NCI-H2227 (cell line): ENCODE results near the gene PTPRM.

Experiments used
- DNase-seq: peaks from one replicate; lab custom pipeline; 2025; ENCODE audit not compliant: unreplicated experiment; lab: John Stamatoyannopoulos, UW

The PTPRM gene

DNA sequence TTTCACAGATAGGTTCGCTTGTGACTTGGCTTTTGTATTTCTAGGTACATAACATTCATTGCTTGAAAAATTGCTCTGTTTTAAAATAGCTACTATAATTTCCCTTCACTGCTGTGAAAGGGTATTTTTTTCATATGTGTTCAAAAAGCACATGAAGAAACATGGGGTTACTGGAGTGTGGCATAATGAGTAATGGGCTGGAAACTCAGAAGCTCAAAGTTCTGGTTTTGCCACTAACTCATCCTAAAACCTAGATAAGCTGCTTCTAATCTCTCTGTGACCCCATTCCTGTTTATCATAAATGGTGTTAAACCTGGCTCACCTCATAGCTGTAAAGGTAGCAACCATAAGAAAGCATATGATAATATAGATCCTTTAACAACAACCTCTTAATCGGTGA, 319.3 kb downstream of the PTPRM start:
- DNase-seq = no peak

DNA sequence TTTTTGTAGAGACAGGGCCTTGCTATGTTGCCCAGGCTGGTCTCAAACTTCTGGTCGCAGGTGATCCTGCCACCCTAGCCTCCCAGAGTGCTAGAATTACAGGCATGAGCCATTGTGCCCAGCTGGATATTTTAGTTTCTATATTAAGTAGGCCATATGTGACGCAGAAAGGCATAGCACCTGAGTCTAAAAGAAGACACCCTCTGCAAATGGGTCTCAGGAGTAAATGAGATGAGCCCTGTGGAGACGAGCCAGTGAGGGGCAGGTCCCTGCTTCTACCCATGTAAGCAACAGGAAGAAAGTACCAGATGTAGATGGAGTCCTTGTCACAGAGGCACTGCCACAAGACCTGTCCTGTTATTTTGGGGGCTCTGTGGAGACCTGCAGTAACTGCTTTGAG, 322.4 kb downstream of the PTPRM start:
- DNase-seq = no peak

DNA sequence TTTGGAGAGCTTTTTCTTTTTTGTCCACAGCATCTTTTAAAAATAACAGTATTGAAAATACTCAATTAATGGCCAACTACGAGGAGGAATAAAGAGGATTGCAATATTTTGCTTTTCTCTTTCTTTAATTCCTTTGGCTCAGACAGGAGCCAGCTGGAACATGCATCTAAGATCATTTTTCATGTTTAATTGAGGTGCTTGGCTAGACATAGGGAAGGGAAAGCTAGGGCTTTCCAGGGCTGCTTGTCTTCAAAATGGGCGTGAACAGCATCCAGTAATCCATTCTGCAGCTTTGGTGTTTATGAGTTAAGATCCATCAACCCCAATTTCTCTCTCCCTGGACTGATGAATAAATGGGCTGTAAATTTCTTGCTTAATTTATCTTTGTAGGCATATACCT, 323.0 kb downstream of the PTPRM start:
- no peak for DNase-seq

DNA sequence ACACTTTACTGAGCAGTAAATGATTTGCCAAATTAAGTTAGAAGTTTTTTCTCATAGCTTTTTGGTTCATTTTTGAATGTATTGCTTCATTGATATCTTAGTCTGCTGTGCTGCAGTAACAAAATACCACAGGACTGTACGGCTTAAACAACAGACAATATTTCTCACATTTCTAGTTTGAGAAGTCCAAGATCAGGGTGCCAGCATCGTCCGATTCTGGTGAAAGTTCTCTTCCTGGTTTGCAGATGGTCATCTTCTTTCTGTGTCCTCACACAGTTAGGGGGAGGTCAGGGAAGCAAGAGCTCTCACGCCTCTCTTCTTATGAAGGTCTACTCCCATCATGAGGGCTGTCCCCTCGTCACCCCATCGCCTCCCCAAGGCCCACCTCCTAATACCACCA, 325.4 kb downstream of the PTPRM start:
- DNase-seq = no peak

DNA sequence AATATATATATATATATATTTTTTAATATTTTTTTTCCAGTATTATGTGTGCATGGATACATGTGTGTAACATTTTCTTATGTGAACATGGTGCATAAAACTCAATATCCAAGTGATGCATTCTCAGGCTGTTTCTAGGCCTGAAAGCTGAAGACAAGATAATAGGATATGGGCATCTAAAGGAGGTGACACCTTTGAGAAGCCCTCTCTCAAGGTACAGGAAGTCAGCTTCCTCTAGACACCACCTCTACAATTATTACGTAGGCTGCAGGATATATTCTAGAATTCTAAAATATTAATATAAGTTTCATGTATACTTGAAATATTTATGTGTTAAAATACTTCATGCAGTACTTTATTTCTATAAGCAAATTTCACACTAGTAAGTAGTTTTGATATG, 327.5 kb downstream of the PTPRM start:
- no peak for DNase-seq

DNA sequence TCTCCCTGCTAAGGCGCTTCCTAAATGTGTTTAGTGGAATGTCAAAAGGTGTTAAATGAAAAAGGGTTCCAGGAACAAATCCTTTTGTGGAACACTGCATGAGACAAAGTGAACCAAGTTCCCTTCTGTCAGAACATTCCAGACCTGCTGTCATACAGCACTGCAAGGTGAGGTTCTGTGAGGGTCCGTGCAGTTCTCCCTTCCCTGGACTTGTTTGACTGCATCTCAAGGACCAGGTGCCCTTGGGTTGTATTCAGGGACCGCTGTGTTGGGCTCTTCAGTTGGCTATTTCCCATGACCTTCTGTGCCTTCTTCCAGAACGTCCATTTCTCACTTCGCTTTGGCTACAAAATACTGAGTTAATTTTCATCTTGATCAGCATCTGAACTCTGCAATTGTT, 328.2 kb downstream of the PTPRM start:
- no peak for DNase-seq

DNA sequence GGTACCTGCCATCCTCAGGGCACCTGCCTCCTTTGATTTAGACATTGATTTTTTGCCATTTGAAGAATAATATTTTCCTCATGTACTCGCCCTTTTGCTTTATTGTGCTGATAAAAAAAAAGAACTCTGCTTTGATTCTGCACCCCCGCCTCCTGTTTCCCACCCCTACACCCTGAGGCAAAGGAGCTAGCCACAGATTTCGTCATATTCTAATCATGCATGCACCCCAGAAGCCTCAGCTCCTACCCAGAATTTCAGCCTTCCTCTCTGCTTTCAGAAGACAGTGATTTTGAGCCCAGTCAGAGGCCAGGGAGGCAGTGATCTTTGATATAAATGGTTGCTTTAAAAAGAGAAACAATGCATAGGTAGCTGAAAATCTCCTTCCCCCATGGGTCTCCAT, 329.0 kb downstream of the PTPRM start:
- DNase-seq = no peak

DNA sequence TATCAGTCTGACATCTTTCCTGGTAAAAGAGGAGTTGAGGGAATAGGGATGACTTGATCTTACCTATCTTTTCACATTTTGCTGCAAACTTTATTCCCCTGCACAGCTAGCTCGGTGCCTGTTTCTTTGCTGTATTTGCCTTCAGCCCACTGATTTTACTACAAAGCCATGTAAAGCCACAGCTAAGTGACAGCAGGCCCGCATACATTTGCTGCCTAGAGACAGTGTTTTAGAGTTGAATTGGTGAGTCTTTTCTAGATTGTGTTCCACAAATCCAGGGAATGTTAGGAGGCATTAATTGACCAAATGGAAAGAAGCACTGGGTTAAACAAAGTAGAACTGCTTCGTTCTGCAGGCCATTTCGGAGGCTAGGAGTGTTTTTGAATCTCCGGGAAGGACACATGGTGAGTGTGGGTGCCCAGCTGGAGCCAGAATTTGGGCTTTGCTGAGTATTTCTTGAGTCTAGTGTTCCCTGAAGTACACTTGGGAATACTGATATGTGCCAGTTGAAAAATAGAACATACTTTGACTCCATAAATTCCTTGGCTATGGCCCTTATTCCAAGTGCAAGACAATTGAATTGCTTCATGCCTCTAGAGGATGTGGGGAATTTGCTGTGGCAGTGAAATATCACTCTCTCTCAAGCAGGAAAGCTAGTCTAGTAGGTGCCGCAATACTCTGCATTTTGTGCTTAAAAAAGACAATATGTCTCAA, 329.8 kb downstream of the PTPRM start:
- DNase-seq = no peak

DNA sequence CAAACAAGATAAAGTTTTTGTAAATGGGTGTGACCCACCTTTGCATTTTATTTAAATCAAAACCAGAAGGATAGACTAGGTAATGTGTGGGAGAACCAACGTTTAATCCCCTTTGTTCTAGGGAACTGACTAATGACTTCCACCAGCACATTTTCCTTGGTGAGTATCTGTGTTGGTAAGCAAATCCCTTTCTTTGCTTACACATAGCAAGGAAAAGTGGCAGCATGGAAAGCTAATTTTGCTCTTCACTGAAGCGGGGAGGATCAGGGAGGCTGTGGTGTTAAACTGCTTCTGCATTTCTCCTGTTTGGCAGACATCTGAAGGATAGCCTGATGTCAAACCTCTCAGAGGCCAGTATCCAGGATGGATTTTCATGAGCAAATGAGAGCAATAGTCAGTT, 331.1 kb downstream of the PTPRM start:
- no peak for DNase-seq

DNA sequence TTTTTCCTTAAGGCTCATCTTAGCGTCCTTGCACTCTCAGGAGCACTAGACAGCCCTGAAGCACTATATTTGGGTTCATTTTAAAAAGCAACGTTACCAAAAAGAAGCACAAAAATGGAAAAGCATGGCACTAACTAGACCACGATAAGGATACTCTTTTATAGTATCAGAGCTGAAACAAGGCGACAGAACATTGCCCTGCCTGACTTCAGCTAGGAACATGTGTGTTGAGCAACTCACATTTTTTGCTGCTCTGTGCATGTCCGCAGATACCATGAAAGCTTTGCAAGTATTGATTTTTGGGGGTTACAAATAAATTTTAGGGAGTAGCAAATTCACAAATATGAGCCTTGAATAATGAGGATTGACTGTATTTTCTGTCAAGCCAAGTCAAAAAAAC, 332.0 kb downstream of the PTPRM start:
- no peak for DNase-seq

DNA sequence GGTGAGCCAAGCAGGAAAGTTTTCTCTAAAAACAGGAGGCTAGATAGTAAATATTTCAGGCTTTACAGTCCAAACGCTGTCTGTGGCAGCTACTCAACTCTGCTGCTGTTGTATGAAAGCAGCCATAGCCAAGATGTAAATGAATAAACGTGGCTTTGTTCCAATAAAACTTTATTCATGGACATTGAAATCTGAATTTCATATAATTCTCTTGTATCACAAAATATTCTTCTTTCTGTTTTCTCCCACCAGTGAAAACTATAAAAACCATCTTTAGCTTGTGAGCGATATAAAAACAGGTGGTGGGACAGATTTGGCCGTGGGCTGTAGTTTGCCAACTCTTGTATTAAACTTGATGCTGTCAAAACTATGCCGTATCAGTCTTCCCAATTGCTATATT, 333.0 kb downstream of the PTPRM start:
- no peak for DNase-seq

DNA sequence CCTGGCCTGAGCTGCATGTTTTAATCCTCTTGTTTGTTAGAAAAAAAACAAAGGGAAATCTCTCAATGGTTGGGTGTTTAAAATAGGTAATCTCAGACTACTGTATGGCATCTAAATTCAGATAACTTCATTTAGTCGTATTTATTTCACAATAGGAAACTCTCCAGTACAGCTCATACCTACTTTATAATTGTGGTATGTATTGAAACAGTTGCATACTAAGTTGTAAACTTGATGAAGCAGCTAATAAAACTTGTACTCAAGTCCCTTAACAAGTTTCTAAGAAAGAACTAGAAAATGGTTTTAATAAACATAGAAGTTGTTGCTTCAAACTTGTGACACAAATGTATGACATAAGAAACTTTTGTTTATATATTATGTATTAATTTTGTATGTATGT, 334.5 kb downstream of the PTPRM start:
- no peak for DNase-seq

DNA sequence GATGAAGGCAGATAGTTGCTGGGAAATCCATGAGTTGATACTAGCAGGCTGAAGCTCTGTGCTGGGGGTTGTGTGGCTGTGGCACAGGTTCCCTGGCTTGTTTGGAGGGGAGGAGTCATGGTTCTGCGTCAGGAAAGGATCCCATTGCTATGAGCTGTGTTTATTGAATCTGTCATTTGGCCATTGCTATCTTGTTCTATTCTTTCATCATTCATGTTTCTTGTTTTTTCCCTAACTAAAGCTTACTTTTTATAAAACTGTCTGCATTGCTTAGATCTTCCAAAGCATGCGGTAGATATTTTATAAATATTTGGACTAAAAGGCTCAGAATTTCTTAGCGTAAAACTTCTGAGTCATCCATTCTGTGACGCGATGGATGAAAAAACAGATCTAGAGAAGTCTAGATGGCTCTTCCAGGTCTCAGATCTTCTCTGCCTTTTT, 335.3 kb downstream of the PTPRM start:
- DNase-seq = no peak

DNA sequence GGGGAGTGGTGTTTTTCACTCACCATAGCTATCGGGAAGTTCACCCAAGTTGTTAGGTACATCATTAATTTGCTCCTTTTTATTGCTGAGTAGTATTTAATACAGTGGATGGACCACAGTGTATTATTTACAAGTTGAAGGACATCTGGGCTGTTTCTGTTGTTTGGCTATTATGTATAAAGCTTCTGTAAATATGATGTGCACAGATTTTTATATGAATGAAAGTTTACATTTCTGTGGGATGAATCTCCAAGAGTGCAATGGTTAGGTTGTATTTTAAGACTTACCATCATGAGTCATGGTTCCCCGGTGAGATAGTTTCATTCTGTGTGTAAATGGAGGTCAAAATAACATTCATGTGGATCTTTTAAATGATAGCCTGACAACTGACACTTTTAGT, 337.4 kb downstream of the PTPRM start:
- no peak for DNase-seq

DNA sequence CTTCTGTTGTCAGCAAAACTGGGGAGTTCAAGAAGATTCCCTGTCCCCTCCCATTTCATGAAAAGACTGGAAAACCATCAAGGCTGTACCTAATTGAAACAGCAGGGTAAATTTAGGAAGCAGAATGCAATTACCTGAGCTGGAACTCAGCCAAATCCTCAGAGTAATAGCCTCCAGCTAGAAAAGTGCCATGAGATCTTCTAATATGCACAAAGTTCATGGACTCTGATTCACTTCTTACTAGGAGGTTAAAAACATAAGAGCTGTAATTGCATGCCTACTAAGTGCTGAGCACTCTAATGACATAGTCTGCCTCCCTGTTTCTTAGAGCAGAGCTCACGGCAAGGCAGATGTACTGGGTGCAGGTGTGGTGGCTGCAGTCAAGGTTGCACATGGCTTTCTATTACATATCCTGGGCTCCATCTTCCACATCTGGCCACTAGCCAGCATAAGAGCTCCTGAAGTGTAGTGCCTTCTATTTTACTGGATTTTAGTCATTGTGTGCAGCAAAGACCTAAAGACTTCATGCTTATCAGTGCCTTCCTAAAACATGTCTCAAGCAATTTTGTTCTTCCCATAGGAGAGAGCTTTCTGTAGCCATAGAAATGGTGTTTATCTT, 341.7 kb downstream of the PTPRM start:
- peak; percentile 57 for DNase-seq

DNA sequence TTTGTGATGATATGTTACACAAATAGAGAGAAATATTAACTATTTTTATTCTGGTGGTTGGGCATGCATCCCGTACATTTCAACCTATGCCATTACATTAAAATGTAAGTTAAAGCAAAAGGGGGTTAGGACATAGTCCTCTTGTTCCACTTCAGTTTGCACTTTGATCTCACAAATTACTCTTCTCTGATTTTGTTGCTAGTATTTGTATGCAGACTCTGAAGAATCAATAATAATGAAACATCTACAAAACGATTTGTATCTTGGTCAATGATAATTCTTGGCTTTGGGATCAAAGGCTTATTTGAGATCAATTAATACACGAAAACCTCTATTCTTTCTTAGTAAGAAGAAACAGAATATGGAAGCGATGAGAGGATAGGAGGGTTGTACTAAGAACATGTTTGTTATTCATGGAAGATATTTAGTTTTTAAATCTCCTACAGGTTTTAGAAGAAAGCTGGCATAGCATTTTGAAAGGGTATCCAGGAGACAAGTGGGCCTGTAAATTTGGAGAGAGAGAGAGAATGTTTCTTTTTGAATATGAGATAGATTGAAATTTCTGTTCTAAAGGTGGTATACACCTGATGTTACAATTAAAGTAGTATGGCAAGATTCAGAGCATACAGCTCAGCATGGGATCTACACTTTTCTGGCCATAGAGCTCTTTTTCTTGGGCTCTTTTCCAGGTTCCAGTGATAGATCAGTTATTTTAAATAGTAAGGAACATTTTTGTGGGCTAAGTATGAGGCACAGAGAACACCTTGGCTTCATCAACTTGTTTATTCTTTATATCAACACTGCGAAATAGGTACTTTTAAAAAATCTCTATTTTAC, 347.9 kb downstream of the PTPRM start:
- DNase-seq = no peak

DNA sequence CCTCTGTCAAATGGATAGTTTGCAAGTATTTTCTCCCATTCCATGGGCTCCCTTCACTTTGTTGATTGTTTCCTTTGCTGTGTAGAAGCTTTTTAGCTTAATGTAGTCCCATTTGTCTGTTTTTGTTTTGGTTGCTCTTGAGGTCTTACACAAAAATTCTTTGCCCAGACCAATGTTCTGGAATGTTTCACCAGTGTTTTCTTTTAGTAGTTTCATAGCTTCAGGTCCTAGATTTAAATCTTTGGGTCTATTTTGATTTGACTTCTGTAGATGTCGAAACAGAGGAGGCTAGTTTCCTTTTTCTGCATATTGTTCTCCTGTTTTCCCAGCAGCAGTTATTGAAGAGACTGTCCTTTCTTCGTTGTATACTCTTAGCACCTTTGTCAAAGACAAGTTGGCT, 351.6 kb downstream of the PTPRM start:
- no peak for DNase-seq

DNA sequence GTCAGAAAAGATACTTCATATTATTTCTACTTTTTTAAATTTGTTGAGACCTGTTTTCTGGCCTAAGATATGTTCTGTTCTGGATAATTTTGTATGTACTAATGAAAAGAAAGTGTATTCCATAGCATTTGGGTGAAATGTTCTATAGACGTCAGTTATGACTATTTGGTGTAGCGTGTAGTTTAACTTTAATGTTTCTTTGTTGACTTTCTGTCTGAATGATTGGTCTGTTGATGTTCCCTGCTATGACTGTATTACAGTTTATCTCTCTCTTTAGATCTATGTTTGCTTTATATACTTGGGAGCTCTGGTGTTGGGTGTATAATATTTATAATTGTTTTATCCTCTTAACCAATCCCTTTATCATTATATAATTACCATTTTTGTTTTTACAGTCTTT, 352.4 kb downstream of the PTPRM start:
- no peak for DNase-seq

DNA sequence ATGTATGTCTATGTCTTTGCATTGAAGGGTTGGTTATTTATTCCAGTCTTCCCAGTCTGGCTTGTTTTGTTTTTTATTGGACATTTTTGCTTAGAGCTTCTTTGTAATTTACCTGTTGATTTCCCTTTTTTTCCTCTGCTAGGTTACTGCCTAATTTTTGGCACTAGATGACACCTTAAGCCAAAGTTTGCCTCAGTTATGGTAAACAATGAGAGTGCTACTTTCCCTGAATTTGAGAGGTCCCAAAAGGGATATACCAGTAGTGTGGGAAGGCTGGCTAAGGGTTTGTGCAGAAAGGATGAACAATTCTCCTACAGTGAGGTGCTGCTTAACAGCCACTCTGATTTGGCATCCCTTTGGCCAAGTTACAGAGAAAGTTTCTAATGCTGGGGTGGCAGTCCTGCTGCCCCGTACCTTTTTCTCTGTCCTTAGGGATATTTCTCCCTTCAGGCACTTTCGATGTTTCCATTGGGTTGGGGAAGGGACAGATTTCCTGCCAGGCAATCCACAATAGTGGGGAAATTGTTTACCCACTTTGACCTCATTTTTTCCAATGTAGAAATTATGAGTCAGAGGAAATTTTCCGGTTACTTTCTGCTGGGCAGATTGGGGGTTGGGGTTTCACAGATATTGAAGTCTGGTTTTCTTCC, 354.9 kb downstream of the PTPRM start:
- no peak for DNase-seq

DNA sequence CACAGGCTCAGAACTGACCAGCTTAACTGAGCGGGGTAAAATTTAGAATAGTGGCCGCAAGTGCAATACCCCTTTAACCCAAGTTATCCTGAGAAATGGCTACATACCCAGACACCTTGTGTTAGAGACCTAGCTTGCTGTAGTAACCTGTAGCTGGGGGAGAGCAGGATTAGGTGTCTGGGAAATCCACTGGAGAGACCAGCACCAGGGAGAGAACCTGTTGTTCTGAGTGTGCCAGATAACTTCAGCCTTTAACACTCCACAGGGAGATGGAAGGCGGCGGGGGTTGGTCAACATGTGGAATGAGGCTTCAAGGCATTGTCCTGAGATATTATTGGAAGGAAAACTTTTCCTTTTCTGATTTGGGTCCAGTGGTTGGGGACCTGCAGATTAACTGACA, 356.0 kb downstream of the PTPRM start:
- no peak for DNase-seq

DNA sequence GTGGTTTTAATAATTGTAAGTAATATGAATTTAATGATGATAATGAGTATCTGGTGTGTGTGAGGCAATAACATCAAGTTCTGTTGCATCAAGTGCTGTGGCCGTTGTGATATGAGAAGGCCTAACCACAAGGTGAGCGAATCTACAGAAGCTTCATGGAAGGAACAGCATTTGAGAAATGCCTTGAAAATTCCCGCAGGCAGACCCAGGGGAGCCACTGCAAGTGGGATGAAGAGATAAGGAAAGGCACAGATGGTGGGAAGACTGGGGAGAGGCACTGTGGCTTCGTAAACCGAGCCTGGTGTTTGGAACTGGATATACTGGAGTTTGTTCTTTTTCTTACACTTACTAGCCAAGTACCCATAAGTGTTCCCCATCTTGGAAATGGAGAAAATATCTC, 357.5 kb downstream of the PTPRM start:
- no peak for DNase-seq

DNA sequence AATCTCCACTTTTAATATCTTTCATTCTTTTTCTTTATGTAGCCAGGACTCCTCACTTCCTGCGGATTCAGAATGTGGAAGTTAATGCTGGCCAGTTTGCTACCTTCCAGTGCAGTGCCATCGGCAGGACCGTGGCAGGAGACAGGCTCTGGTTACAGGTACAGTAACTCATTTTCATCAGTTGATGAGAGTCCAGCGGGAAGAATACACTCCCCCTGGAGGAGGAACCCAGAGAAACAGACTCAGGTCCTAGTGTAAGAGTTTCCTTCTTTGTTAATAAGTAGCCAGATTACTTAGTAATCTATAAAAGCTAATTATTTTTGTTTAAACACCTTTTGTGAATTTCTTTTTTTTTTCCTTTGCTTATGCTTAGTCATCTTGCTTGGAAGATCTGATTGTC, 359.4 kb downstream of the PTPRM start:
- no peak for DNase-seq
